Measurements from ENCODE around the gene EHBP1L1.

- TF ChIP-seq CTCF (IDR thresholded peaks at IDR 0.05) (no peak), HES2 (IDR thresholded peaks at IDR 0.05) (no peak), MAX (IDR thresholded peaks at IDR 0.05) (no peak)
Observed at GRCh38 chr11:65618763-65619162, 42.9 kb downstream of the EHBP1L1 start.

Data from A549 (cell line).